ENCODE results near the gene OR8D2.

GRCh38 chr11:124315052-124315451, 4.9 kb downstream of the OR8D2 start:
- TF ChIP-seq, protein P1, sequence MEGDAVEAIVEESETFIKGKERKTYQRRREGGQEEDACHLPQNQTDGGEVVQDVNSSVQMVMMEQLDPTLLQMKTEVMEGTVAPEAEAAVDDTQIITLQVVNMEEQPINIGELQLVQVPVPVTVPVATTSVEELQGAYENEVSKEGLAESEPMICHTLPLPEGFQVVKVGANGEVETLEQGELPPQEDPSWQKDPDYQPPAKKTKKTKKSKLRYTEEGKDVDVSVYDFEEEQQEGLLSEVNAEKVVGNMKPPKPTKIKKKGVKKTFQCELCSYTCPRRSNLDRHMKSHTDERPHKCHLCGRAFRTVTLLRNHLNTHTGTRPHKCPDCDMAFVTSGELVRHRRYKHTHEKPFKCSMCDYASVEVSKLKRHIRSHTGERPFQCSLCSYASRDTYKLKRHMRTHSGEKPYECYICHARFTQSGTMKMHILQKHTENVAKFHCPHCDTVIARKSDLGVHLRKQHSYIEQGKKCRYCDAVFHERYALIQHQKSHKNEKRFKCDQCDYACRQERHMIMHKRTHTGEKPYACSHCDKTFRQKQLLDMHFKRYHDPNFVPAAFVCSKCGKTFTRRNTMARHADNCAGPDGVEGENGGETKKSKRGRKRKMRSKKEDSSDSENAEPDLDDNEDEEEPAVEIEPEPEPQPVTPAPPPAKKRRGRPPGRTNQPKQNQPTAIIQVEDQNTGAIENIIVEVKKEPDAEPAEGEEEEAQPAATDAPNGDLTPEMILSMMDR (IDR thresholded peaks at IDR 0.05), result no peak
- no peak for TF ChIP-seq EP300 (IDR thresholded peaks at IDR 0.05)
